ENCODE data around the gene IGFLR1.
"Not testable (repeated sequence)": the region's sequence is repeated elsewhere in the genome, so short reads cannot be mapped to it uniquely, and the experiment has no call there.

IGFLR1 gene

DNA sequence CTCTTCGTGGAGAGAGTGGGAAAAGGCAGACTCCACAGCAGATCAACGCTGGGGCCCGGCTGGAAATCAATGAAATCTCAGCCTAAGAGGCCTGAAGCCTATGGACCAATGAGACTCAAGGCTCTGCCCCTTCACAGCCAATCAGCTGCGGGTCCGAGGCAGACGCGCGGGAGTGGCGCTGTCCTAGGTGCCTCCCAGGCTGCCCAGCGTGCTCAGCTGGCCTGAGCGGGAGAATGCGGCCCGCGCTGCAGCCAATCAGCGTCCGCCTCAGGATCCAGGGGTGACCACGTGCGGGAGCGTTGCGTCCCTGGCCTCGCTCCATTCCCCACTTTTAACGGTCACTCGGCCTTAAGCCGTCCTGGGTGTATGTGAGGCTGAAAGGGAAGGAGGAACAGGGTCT is 38.0 kb downstream of the IGFLR1 start, which contains the start of gene ZBTB32:
Gene ZBTB32, plus strand, starts transcription at position 341 of the 400 bp plus-strand sequence. CDS start 10,069 bp downstream, outside the sequence.
- DNase-seq (ENCODE audit: low read depth), result no peak

DNA sequence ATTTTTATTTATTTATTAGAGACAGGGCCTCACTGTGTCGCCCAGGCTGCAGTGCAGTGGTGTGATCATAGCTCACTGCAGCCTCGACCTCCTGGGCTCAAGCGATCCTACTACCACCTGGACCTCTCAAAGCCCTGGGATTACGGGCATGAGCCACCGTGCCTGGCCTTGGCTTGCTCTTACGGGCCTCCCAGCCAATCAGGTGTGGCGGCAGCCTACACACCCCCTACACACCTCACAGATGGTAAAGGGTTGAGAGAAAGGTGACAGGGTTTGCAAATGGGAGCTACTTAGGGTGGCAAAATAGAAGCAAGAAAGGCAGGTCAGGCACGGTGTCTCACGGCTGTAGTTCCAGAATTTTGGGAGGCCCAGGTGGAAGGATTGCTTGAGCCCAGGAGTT is 38.9 kb downstream of the IGFLR1 start:
- DNase-seq (ENCODE audit: low read depth), result no peak

DNA sequence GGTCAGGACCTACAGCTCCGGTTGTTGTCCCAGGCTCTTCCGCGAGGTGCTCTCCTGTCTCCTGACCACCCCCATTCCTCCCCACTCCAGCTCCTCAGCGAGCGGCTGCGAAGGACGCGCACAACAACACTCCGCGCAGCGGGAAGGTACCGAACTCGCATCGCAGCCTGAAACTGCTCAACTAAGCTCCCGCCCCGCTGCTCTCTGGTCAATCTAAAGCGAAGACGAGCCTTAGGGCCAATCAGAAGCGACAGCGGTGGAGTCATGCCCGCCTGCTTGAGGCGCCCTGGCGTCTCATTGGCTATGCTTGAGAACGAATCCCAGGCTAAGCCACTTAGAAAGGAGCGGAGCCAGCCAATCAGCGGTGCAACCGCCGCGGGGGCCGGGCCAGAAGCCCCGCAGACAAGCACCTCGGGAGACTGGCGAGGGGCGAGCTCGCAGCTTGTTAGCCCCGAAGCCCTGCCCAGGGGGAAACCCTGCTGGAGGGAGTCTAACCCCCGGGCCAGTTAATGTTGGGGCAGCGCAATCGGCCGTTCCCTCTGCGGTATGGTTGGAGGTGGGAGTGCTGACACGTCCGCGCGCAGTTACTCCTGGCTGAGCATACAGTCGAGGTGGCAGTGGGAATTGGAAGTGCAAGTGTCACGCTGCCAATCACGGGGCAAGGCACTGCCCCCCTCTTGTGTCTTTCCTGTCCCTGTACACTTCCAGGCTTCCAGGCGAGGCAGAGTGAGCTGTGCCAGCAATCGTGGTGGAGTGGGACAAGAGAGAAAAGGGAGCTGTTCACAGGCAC is 39.8 kb downstream of the IGFLR1 start:
- DNase-seq (ENCODE audit: low read depth), result peak; percentile 47

DNA sequence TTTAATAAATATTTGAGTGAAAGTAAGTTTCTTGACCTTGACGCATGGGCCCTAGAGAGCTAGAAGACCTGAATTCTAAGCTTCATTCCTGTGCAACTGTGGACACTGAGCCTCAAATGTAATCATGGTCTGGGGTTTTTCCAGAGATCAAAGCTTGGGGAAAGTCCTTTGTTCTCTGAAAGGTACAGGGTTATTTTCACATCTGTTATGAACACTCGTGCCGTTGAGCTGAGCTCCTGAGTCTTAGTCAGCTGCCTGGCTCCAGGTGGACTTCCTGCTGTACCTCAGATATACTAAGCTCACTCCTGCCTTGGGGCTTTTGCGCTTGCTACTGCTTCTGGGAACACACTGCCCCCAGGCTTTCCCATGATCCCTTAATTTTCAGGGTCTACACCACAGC is 45.4 kb downstream of the IGFLR1 start:
- DNase-seq (ENCODE audit: low read depth), result no peak

DNA sequence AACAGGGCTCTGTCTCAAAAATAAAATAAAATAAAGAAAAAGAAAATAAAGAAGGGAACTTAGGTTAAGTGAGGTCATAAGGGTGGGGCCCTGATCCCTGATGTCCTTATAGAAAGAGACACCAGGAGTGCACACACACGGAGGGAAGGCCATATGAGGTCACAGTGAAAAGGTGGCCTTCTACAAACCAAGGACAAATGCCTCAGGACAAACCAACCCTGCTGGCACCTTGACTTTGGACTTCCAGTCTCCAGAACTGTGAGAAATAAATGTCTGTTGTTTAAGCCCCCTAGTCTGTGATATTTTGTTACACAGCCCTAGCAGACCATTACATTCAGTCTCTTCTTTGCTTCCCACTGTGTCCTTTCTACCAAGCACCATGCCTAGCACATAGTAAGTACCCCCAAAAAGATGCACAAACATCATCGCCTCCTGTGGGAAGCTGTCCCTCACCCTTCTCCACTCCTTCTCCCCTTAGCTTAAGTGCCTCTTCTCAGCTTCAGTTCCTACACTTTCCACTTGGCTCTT is 46.3 kb downstream of the IGFLR1 start:
- DNase-seq (ENCODE audit: low read depth), result no peak

DNA sequence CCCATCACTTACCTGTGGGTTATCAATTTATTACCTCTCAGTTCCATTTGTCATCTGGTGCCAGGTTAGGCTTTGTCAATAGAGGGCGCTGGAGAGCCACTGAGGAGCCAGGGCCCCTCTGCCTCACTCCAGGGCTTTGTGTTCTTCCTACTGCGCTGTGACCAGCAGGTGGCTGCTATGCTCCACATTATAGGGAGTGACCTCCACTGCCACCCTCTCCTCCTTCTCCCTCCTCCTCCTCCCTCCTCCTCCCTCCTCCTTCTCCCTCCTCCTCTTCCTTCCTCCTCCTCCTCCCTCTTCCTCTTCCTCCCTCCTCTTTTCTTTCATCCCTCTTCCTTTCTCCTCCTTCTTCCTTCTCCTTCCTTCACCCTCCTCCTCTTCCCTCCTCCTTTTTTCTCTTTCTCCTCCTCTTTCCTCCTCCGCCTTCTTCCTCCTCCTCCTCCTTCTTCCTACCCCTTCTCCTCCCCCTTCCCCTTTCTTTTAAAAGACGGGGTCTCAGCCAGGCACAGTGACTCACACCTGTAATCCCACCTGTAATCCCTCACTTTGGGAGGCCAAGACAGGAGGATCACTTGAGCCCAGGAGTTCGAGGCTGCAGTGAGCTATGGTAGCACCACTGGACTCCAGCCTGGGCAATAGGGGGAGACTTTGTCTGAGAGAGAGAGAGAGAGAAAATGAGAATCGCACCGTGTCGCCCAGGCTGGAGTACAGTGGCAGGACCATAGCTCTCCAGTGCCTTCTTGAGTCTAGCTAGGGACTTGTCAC is 48.2 kb downstream of the IGFLR1 start:
- DNase-seq (ENCODE audit: low read depth), result peak; percentile 89

DNA sequence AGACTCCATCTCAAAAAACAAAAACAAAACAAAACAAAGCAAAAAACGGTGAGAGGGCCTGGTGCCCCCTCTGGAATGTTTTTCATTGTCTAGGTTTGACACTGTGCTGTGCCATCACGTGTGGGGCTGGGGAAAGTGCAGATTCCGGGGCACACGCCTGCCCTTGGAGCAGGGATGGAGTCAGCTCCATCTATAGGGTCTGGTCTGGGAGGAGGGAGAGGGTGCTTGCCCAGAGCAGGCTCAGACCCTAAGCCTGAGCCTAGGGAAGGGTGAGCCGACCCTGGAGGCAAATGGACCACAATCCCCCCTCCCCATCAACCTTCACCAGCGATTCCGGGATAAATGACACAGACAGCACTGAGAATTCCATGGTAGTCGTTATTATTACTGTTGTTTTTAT is 48.8 kb downstream of the IGFLR1 start:
- DNase-seq (ENCODE audit: low read depth), result no peak

DNA sequence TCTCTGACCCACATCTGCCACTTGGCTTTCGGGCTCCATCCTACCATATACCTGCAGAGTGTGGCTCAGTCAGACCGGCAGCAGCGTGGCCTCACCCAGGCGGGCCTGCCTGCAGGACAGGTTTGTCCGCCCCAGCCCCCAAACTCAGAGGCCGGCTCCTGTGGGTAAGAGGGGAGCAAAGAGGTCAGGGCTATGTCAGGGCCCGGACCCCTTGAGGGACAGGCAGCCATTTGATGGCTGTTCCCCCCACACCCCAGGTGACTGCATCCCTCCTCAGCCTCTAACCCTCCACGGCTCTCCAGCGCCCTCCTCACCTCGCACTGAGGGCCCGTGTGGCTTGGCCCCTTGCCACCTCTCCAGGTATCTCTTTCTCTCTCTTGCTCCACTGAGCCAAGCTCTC is 50.2 kb downstream of the IGFLR1 start:
- no peak for DNase-seq (ENCODE audit: low read depth)

DNA sequence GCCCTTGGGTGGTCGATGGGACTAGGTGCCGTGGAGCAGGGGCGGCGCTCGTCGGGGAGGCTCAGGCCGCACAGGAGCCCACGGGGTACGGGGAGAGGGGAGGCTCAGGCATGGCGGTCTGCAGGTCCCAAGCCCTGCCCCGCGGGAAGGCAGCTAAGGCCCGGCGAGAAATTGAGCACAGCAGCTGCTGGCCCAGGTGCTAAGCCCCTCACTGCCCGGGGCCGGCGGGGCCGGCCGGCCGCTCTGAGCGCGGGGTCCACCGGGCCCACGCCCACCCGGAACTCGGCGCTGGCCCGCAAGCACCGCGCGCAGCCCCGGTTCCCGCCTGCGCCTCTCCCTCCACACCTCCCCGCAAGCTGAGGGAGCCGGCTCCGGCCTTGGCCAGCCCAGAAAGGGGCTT is 51.1 kb downstream of the IGFLR1 start:
- DNase-seq (ENCODE audit: low read depth), result not testable (repeated sequence)

DNA sequence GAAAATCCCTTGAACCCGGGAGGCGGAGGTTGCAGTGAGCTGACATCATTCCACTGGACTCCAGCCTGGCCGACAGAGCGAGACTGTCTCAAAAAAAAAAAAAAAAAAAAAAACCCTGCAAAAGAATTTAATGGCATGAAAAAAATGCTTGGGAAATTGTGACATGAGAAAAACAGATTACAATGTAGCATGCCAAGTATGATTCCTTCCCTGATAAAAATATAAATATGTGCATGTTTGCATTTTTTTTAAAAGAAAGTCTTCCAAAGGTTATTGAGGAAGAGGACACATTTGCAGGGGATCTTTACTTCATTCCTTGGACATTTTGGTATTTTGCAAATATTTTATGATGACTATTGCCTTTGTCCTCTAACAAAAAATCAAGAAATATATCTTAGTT is 52.4 kb downstream of the IGFLR1 start:
- no peak for DNase-seq (ENCODE audit: low read depth)
